OCI-LY1 (cell line): ENCODE results near the gene YIF1B.

ENCODE experiments used
- H2AFZ ChIP-seq: fragments of 200-600 bp; sonication (generic), shearing (Covaris generic); 2 replicates; pipeline ENCODE4 v1.6.0; 2014; ENCODE audit warnings: antibody characterized with exemption, mild to moderate bottlenecking, low read length
- H3F3A ChIP-seq: fragments of 200-600 bp; sonication (generic), shearing (Covaris generic); 2 replicates; pipeline ENCODE4 v1.6.0; 2014; ENCODE audit warnings: mild to moderate bottlenecking, antibody characterized with exemption, low read length, moderate library complexity; ENCODE audit not compliant: insufficient read depth
- H3K27ac ChIP-seq: fragments of 200-600 bp; sonication (generic); 2 replicates; pipeline ENCODE4 v1.5.1; 2014; ENCODE audit warnings: low read length, mixed run types, mild to moderate bottlenecking, low read depth; ENCODE audit not compliant: poor library complexity, severe bottlenecking
- H3K27me3 ChIP-seq: fragments of 200-600 bp; sonication (generic); 2 replicates; pipeline ENCODE4 v1.6.0; 2014; ENCODE audit warnings: antibody characterized with exemption, mild to moderate bottlenecking, low read length, moderate library complexity; ENCODE audit not compliant: insufficient read depth
- H3K36me3 ChIP-seq: fragments of 200-600 bp; sonication (generic); 2 replicates; pipeline ENCODE4 v1.6.1; 2014; ENCODE audit warnings: mild to moderate bottlenecking, antibody characterized with exemption, low read length, moderate library complexity, mixed read lengths; ENCODE audit not compliant: insufficient read depth
- H3K4me1 ChIP-seq: fragments of 200-600 bp; sonication (generic); 2 replicates; pipeline ENCODE4 v1.5.1; 2014; ENCODE audit warnings: mild to moderate bottlenecking, low read length, moderate library complexity; ENCODE audit not compliant: insufficient read depth, severe bottlenecking
- H3K4me2 ChIP-seq: fragments of 200-600 bp; sonication (generic), shearing (Covaris generic); 2 replicates; pipeline ENCODE4 v1.6.1; 2014; ENCODE audit warnings: low read length
- H3K4me3 ChIP-seq: fragments of 200-600 bp; sonication (generic); 2 replicates; pipeline ENCODE4 v1.5.1; 2014; ENCODE audit warnings: low read length, low read depth, mild to moderate bottlenecking, mixed read lengths; ENCODE audit not compliant: poor library complexity, severe bottlenecking
- H3K79me2 ChIP-seq: fragments of 200-600 bp; shearing (Covaris generic); 2 replicates; pipeline ENCODE4 v1.6.1; 2016; ENCODE audit warnings: mixed run types, low read length, mixed read lengths; ENCODE audit not compliant: insufficient read depth
- H3K9ac ChIP-seq: fragments of 200-600 bp; sonication (generic), shearing (Covaris generic); 2 replicates; pipeline ENCODE4 v1.6.1; 2014; ENCODE audit warnings: mild to moderate bottlenecking, low read length, mixed read lengths
- H3K9me2 ChIP-seq: fragments of 200-600 bp; sonication (generic), shearing (Covaris generic); 2 replicates; pipeline ENCODE4 v1.6.1; 2014; ENCODE audit warnings: low read depth, mild to moderate bottlenecking, low read length, mixed read lengths
- H3K9me3 ChIP-seq: fragments of 200-600 bp; shearing (Covaris generic); 2 replicates; pipeline ENCODE4 v1.6.1; 2014; ENCODE audit warnings: low read length, mixed read lengths
- H4K20me1 ChIP-seq: fragments of 200-600 bp; sonication (generic), shearing (Covaris generic); 2 replicates; pipeline ENCODE4 v1.6.0; 2016; ENCODE audit warnings: mild to moderate bottlenecking, low read length; ENCODE audit not compliant: insufficient read depth
- CTCF ChIP-seq: fragments of 200-600 bp; sonication (generic), shearing (Covaris generic); IDR thresholded peaks from 2 replicates; pipeline ENCODE4 v1.5.1; 2017; ENCODE audit warnings: mild to moderate bottlenecking, antibody characterized with exemption, low read length, moderate library complexity, mixed read lengths
- EZH2 ChIP-seq: fragments of 200-600 bp; sonication (generic), shearing (Covaris generic); IDR thresholded peaks from 2 replicates; pipeline ENCODE4 v1.8.0; 2017; ENCODE audit warnings: borderline replicate concordance, mixed run types, mild to moderate bottlenecking, antibody characterized with exemption, low read length, moderate library complexity, mixed read lengths

YIF1B gene

GRCh38 chr19:38268539-38268938 lies 47.2 kb downstream of the YIF1B start:
- H3K9me2 ChIP-seq, result no peaks in the 10 kb centered on the region
- no peaks in the 10 kb centered on the region for H4K20me1 ChIP-seq
- no peak for TF ChIP-seq CTCF
- TF ChIP-seq EZH2, result no peak
- peaks cover 33% of the 10 kb centered on the region for H3K79me2 ChIP-seq
- peaks cover 69% of the 10 kb centered on the region for H3K4me1 ChIP-seq
- H3K9me3 ChIP-seq, result no peaks in the 10 kb centered on the region
- peak overlapping the region; percentile 28; the same call in 1 of the 2 replicates for H3K9ac ChIP-seq
- H3K27me3 ChIP-seq, result no peaks in the 10 kb centered on the region
- no peaks in the 10 kb centered on the region; the same call in 1 of the 2 replicates for H3K36me3 ChIP-seq
- no peak overlapping the region for H2AFZ ChIP-seq
- H3K27ac ChIP-seq, result peak overlapping the region; percentile 65
- peak overlapping the region; percentile 29 for H3K4me3 ChIP-seq
- H3K4me2 ChIP-seq, result peak overlapping the region; percentile 88
- H3F3A ChIP-seq, result no peaks in the 10 kb centered on the region

GRCh38 chr19:38267761-38268483 lies 47.8 kb downstream of the YIF1B start:
- Histone ChIP-seq H3K4me2 (peak overlapping the region; percentile 88), H4K20me1 (no peaks in the 10 kb centered on the region), H3F3A (no peaks in the 10 kb centered on the region), H3K36me3 (no peaks in the 10 kb centered on the region; the same call in 1 of the 2 replicates), H2AFZ (no peak overlapping the region), H3K9me2 (no peaks in the 10 kb centered on the region), H3K9me3 (no peaks in the 10 kb centered on the region), H3K4me3 (peak overlapping the region; percentile 29), H3K27me3 (no peaks in the 10 kb centered on the region), H3K4me1 (peaks cover 70% of the 10 kb centered on the region), H3K9ac (peak overlapping the region; percentile 28; the same call in 1 of the 2 replicates), H3K27ac (peak overlapping the region; percentile 65), H3K79me2 (peaks cover 27% of the 10 kb centered on the region)
- no peak for TF ChIP-seq CTCF
- no peak for TF ChIP-seq EZH2

GRCh38 chr19:38266981-38267597 lies 48.7 kb downstream of the YIF1B start:
- Histone ChIP-seq H3K27ac (peak overlapping the region; percentile 65), H3K9me3 (no peaks in the 10 kb centered on the region), H3K9ac (peak overlapping the region; percentile 39; the same call in 1 of the 2 replicates), H2AFZ (no peak overlapping the region), H3K79me2 (peaks cover 23% of the 10 kb centered on the region), H3K36me3 (no peaks in the 10 kb centered on the region; the same call in 1 of the 2 replicates), H3K4me1 (peaks cover 67% of the 10 kb centered on the region), H3K4me3 (peak overlapping the region; percentile 30), H3K4me2 (peak overlapping the region; percentile 88), H3K9me2 (no peaks in the 10 kb centered on the region), H3F3A (no peaks in the 10 kb centered on the region), H4K20me1 (no peaks in the 10 kb centered on the region), H3K27me3 (no peaks in the 10 kb centered on the region)
- TF ChIP-seq CTCF, result no peak
- no peak for TF ChIP-seq EZH2
